ENCODE results near the gene UVRAG.

The UVRAG gene

GRCh38 chr11:76131142-76131541 lies 316.1 kb downstream of the UVRAG start:
- no peak for DNase-seq

- no peak for DNase-seq
Measured at GRCh38 chr11:76131671-76132631, 316.9 kb downstream of the UVRAG start.

- DNase-seq: no peak
Measured at GRCh38 chr11:76134239-76134638, 319.2 kb downstream of the UVRAG start.

GRCh38 chr11:76135491-76135890 lies 320.5 kb downstream of the UVRAG start:
- DNase-seq: no peak

GRCh38 chr11:76139314-76139713 lies 324.3 kb downstream of the UVRAG start:
- no peak for DNase-seq

GRCh38 chr11:76140912-76141574 lies 326.0 kb downstream of the UVRAG start:
- DNase-seq: no peak

GRCh38 chr11:76141901-76142588 lies 327.0 kb downstream of the UVRAG start:
- no peak for DNase-seq

GRCh38 chr11:76143274-76143673 lies 328.3 kb downstream of the UVRAG start:
- DNase-seq: no peak

- DNase-seq: no peak
Measured at GRCh38 chr11:76147106-76147740, 332.2 kb downstream of the UVRAG start.

GRCh38 chr11:76148231-76148630 lies 333.2 kb downstream of the UVRAG start:
- no peak for DNase-seq

- no peak for DNase-seq
Measured at GRCh38 chr11:76148941-76149613, 334.1 kb downstream of the UVRAG start.

GRCh38 chr11:76149713-76150112 lies 334.7 kb downstream of the UVRAG start:
- DNase-seq: no peak

GRCh38 chr11:76150141-76150540 lies 335.1 kb downstream of the UVRAG start:
- no peak for DNase-seq

- no peak for DNase-seq
Measured at GRCh38 chr11:76151556-76152085, 336.6 kb downstream of the UVRAG start.

- peak; percentile 45 for DNase-seq
Measured at GRCh38 chr11:76152086-76152681, 337.2 kb downstream of the UVRAG start.

GRCh38 chr11:76152741-76153570 lies 337.9 kb downstream of the UVRAG start:
- DNase-seq: no peak

- DNase-seq: peak; percentile 17
Measured at GRCh38 chr11:76153571-76153923, 338.5 kb downstream of the UVRAG start.

GRCh38 chr11:76155500-76156227 lies 340.7 kb downstream of the UVRAG start:
- DNase-seq: no peak

- no peak for DNase-seq
Measured at GRCh38 chr11:76156971-76157427, 342.0 kb downstream of the UVRAG start.

- no peak for DNase-seq
Measured at GRCh38 chr11:76157891-76158290, 342.9 kb downstream of the UVRAG start.

All from NCI-H226 (cell line).